Cardiac muscle cell (in vitro differentiated cells and primary cell): ENCODE measurements around the gene WIPI1. TPM values are rescaled to one million over a fixed set of nuclear protein-coding genes. Genes with fewer than 3 reads are reported as not detected.
A peak's percentile ranks its signal among the peaks of the same experiment; 100 is the strongest.

Experiments used
- DNase-seq, 2 donors: peaks; one replicate each; pipeline versions ENCODE4 v3.0.0 to v3.0.0-alpha.2; 2010 to 2017; ENCODE audit warnings: low read depth in 1 of 2, low spot score in 1 of 2
- H3K27ac ChIP-seq: fragments of 200-600 bp; sonication (generic); 2 replicates; pipeline ENCODE4 v1.5.1; 2016
- H3K27me3 ChIP-seq: fragments of 200-600 bp; sonication (generic); 2 replicates; pipeline ENCODE4 v1.6.0; 2016; ENCODE audit warnings: control low read depth
- H3K36me3 ChIP-seq: fragments of 200-600 bp; sonication (generic); 2 replicates; pipeline ENCODE4 v1.5.1; 2016; ENCODE audit warnings: control low read depth
- H3K4me1 ChIP-seq: fragments of 200-600 bp; sonication (generic); 2 replicates; pipeline ENCODE4 v1.8.1; 2017; ENCODE audit warnings: low read depth, mild to moderate bottlenecking, mixed run types
- H3K4me3 ChIP-seq: fragments of 200-600 bp; sonication (generic); 2 replicates; pipeline ENCODE4 v1.5.1; 2016; ENCODE audit warnings: mild to moderate bottlenecking
- H3K9me3 ChIP-seq: fragments of 200-600 bp; sonication (generic); 2 replicates; pipeline ENCODE4 v1.5.1; 2017; ENCODE audit warnings: low read depth, mild to moderate bottlenecking, control low read depth
- polyA plus RNA-seq: library from polyadenylated mRNA; unstranded; fragments of >200 nt; fragmentation: Nextera tagmentation; extraction: Ambion mirVana; gene quantifications from 2 replicates; pipeline ENCODE4 v1.2.1, GENCODE V29; 2016
- total RNA-seq: library from RNA; depleted of rRNA; stranded (reverse); fragments of >200 nt; gene quantifications from 2 replicates; pipeline ENCODE4 v1.2.3, GENCODE V29; 2016
- TF ChIP-seq, protein P1 (sequence below): IDR thresholded peaks from 2 replicates; pipeline ENCODE4 v1.5.1; 2012; ENCODE audit warnings: low read depth, mild to moderate bottlenecking, low read length

Gene WIPI1
- total and polyA plus RNA-seq, 2 experiments from 2014 or later = 39.8 to 72.5 TPM

- H3K27me3 ChIP-seq = no peaks in the 10 kb centered on the region
- no peak overlapping the region for H3K4me3 ChIP-seq
- H3K27ac ChIP-seq = no peak overlapping the region
- TF ChIP-seq, protein P1, sequence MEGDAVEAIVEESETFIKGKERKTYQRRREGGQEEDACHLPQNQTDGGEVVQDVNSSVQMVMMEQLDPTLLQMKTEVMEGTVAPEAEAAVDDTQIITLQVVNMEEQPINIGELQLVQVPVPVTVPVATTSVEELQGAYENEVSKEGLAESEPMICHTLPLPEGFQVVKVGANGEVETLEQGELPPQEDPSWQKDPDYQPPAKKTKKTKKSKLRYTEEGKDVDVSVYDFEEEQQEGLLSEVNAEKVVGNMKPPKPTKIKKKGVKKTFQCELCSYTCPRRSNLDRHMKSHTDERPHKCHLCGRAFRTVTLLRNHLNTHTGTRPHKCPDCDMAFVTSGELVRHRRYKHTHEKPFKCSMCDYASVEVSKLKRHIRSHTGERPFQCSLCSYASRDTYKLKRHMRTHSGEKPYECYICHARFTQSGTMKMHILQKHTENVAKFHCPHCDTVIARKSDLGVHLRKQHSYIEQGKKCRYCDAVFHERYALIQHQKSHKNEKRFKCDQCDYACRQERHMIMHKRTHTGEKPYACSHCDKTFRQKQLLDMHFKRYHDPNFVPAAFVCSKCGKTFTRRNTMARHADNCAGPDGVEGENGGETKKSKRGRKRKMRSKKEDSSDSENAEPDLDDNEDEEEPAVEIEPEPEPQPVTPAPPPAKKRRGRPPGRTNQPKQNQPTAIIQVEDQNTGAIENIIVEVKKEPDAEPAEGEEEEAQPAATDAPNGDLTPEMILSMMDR = no peak
- H3K9me3 ChIP-seq = no peaks in the 10 kb centered on the region
- DNase-seq = no peak
- H3K4me1 ChIP-seq = no peaks in the 10 kb centered on the region
- H3K36me3 ChIP-seq = no peaks in the 10 kb centered on the region
Measured at GRCh38 chr17:68383120-68383442, 74.2 kb downstream of the WIPI1 start.

GRCh38 chr17:68382582-68383085 is 74.7 kb downstream of the WIPI1 start:
- H3K9me3 ChIP-seq = no peaks in the 10 kb centered on the region
- no peaks in the 10 kb centered on the region for H3K4me1 ChIP-seq
- H3K36me3 ChIP-seq = no peaks in the 10 kb centered on the region
- no peaks in the 10 kb centered on the region for H3K27me3 ChIP-seq
- DNase-seq = no peak
- TF ChIP-seq, protein P1 = no peak
- no peak overlapping the region for H3K27ac ChIP-seq
- no peak overlapping the region for H3K4me3 ChIP-seq

- Histone ChIP-seq H3K4me3 (no peak overlapping the region), H3K36me3 (no peaks in the 10 kb centered on the region), H3K27ac (no peak overlapping the region), H3K4me1 (no peaks in the 10 kb centered on the region), H3K9me3 (no peaks in the 10 kb centered on the region), H3K27me3 (no peaks in the 10 kb centered on the region)
- peak in 1 of 2 donors; percentile 78 for DNase-seq
- TF ChIP-seq, protein P1 = no peak
Measured at GRCh38 chr17:68381076-68381900, 76.0 kb downstream of the WIPI1 start.

- Histone ChIP-seq H3K4me1 (no peaks in the 10 kb centered on the region), H3K9me3 (no peaks in the 10 kb centered on the region), H3K27me3 (no peaks in the 10 kb centered on the region), H3K27ac (no peak overlapping the region), H3K36me3 (no peaks in the 10 kb centered on the region), H3K4me3 (no peak overlapping the region)
- TF ChIP-seq, protein P1 = no peak
- no peak for DNase-seq
Measured at GRCh38 chr17:68379692-68380677, 77.3 kb downstream of the WIPI1 start.

- Histone ChIP-seq H3K4me3 (no peak overlapping the region), H3K36me3 (no peaks in the 10 kb centered on the region), H3K9me3 (no peaks in the 10 kb centered on the region), H3K4me1 (no peaks in the 10 kb centered on the region), H3K27ac (no peak overlapping the region), H3K27me3 (no peaks in the 10 kb centered on the region)
- no peak for DNase-seq
- TF ChIP-seq, protein P1 = no peak
Measured at GRCh38 chr17:68379177-68379510, 78.2 kb downstream of the WIPI1 start.
